ENCODE results near the gene GALNT9.

Gene GALNT9

DNA sequence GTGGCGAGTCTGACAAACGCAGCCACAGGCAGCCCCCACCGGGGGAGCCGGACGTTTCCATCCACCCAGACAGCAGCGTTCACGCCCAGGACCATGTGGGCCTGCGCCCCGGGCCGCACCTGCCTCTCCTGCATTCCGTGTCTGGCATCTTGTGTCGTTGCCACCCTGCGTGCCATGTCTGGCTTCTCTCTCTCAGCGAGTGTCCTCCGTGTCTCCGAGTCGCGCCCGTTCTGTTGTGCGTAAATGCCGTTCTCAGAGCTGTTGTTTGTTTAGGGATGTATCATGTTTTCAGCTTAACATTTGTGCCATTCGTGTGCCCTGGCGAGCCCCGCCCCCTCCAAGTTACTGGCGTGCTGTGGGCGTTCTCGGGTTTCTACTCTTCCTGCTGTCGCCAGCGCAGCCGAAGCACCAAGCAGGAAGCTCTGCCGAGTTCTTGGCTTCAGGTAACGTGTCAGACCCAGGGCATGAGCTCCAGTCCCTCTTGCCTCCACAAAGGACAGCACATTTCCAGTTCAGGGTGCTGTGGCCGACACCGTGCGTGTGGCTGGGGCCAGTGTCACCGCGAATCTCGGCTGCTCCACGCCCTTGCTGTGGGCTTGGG lies 150.5 kb downstream of the GALNT9 start:
- DNase-seq: no peak

DNA sequence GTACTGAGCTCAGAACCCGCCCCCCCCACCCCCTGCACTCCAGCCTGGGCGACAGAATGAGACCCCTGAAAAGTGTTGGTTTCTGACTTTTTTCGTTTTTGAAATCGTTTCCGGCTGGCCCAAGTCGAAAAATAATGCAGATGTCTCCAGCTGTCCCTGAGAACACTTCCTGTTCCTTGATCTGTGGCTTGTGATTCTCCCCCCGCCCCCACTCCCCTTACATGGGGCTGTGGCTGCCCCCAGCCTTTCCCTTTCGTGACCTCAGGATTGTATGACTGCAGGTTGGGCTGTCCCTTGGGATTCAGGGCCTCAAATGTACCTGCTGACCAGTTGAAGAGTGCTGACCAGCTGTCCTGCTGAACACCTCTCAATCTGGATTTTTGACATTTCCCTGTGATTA lies 151.1 kb downstream of the GALNT9 start:
- no peak for DNase-seq

DNA sequence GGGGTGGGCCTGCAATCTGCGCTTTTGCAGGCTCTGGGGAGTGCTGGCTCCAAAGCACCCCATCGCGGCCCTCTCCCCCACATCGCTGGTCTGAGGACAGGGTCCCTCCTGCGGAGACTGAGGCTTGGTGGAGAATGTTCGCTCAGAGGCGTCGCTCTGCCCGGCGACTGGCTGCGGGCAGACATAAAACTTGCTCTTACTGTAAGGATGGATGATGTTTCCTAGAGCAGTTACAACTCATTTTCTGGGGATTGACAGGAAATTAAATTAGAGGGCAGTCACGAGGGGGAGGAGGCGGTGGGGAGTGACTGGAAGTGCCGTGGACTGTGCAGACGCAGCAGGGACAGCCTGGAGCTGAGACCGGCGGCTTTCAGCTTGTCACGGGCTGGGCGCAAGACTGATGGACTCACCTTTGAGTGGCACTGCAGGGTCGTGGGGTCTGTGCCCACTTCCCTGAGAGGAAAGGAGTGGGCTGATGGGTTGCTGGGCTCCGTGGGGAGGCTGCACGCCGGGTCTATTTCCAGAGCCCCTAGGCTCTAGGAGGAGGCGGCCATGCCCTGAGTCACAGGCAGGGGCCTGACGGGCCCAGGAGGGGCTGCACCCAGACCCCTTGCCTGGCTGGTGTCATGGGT lies 152.4 kb downstream of the GALNT9 start:
- no peak for DNase-seq

DNA sequence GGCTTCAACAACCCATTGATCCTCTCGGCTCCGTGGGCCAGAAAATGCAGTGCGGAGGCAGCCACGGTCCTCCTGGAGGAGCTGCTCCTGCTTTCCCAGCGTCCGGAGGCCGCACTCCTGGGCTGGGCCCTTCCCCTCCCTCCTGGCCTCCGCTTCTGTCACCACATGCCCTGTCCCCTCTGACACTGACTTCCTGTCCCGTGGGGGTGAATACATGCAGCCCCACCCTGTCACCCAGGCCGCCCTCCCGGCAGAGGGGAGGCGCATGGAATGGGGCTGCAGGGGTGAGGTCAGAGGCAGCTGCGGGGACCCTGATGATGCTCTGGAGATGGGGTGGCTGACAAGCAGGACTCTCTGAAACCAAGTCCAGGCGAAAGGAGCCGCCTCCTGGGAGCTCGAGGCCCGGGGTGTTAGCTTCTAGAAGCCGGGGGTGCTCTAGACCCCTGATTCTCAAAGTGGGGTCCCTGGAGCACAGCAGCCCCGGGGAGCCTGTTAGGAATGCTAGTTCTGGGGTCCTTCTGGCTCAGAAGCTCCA lies 152.9 kb downstream of the GALNT9 start:
- DNase-seq: no peak

DNA sequence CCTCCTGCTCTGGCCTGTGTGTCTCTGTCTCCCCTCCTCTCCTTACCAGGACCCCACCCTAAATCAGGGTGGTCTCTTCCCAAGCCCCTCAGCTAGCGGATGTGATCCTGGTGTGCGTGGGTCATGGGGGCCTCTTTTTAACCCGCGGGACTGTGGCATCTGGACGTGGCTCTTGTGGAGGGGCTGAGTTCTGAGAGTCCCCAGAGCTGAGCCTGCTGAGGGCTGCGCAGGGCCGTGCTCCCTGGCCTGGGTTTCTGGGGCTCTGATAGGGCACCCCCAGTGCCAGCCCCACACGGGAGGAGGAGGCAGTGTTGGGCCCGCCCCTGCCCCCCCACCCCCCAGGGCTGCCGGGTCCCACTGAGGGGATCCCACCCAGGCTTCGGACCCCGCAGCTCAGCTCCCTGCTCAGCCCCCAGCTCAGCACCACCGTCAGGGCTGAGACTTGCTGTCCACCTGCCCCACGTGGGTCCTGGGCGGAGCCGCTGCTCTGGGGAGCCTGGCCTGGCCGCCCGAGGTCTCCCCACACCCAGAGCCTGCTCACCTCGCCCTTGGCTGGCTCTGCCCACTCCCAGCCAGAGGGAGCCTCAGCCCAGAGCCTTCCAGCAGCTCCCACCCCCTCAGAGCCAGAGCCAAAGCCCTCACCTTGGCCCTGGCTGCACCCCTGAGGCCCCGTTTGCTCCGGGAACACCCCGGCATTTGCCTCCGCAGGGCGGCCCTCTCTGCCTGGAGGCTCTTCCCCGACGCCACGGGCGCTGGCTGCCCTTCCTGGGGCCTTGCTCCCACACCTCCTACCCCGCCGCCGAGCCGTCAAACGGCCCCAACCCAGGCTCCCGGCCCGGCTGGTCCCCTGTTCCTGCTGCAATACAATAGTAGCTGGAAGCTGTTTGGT lies 153.6 kb downstream of the GALNT9 start:
- no peak for DNase-seq

DNA sequence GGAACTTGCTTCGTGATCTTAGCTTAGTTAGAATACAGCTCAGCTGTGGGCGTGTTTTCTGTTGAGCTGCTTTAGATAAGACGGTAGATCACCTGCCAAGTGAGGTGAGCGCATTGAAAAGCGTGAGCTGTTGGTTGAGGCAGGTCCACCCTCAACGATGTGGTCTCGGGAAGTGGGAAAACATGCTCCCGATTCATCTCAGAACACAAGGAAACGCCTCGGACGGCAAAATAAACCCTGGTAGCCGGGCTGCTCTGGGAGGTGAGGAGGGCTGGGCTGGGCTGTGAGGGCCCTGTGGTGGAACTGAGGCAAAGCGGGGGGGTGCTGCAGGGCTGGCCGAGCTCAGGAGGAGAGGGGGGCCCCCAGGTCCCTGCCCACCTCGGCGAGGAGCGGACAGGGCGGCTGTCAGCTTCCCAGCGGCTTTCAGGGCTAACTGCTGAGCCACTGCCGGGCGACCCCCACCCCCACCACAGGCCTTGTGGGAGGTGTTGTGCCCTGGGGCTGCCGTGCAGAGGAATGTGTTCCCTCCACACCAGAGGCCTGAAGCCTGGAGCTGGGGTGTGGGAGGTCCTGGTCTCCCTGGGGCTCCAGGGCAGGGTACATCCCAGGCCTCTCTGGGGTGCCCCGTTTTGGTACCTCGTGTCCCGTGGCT lies 154.4 kb downstream of the GALNT9 start:
- DNase-seq: no peak

DNA sequence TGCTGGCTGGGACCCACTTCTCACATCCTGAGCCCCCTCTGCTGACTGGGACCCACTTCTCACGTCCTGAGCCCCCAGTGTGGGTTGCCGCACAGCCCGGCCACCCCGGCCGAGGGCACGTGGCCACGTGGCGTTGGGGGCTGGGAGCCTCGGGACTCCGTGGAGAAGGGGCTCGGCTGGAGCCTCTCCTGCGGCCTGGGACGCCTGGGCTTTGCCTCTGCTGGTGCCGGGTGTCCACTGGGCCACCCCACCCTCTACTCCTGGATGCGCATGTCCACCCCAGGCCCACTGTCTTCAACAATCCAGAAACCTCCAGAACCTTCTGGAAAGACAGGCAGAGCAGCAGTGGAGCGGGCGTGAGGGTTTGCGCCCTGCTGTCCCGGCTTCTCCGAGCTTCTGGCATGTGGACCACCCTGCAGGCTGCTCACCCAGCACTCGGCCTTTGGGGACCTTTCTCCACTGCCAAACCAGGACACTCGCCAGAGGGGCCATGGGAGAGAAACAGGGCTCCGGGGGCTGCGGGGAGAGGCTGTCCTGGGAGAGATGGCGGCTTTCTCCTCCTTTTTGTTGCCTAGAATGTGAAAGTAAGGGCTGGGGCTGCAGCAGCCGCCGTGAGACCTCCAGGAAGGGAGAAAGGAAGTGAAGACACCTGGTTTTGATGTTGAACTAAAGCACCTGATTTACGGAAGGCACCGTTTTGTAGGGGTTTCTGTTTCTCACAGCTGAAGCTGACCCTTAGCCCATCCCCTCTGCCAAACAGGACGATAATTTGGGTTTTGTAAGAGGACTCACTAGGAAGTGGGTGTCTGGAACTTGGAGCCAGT lies 155.2 kb downstream of the GALNT9 start:
- no peak for DNase-seq

DNA sequence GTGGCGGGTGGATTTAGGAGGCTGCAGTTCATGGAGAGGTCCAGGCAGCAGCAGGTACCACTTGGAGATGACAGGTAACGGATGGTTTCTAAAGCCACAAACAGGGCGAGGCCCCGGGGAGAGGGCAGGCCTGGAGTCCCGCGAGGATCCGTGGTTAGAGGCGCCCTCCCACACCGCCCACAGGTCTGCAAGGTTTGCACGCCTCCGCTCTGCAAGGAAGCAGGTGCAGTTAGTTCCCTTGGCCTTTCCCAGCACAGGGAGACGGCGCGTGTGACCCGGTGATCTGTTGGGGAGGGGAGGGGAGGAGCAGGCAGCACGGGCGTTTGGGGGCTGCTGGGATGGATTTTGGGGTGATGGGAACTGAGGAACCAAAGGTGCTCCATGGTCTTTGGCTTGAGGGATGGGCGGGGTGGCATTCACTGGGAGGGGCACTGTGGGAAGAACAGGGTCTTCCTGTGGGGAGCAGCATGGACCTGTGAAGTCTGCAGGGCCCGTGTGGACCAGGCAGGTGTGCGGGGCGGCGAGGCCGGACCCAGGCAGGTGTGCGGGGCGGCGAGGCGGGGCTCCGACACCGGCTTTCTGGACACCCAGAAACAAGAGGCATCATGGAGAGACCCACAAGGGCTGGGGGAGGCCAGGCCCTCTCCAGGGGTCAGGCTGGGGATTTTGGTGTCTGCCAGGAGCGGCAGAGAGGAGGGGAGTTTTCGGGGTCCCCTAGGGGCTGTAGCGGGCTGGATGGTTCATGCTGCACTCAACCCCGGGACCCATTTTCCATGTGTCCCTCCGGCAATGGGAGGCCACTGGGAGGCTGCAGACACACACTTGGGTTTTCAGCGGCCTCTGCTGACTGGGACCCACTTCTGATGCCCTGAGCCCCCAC lies 156.0 kb downstream of the GALNT9 start:
- DNase-seq: no peak

DNA sequence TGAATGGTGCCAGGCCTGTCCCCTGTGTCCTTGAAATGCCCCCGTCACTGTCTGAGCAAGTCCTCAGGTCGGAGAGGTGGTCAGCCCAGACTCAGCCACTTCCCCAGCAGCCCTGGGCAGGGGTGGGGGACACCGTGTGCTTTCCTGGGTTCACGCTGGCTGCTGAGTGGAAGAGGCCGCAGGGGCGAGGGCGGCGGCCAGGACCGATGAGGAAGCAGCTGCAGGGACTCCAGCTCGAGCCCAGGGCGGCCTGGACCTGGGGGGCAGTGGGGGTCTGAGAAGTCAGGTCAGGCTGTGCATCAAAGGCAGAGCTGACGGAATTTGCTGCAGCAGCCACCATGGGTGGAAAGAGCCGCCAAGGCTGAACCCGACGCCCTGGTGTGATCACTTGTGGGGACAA lies 156.8 kb downstream of the GALNT9 start:
- DNase-seq: no peak

DNA sequence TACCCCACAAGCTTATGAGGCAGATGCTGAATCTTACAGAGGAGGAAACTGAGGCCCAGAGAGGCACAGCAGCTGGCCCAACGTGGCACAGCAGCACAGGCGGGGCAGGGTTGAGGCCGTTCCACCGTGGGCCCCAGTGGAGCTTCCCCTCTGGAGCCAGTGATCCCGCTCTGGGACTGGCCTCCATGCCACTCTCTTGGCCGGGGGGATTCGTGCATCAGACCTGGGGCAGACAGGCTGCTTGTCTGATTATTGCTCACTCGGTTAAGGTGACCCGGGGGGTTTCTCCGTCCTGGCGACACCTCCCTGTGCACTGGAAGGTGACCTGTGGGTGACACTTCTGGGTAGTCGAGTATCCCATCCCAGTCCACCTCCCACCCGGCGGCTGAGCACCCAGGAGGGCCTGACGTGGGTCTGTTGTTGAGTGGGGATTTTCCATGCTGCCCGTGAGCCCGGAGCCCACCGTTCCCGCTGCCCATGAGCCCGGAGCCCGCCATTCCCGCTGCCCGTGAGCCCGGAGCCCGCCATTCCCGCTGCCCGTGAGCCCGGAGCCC lies 157.3 kb downstream of the GALNT9 start:
- no peak for DNase-seq

DNA sequence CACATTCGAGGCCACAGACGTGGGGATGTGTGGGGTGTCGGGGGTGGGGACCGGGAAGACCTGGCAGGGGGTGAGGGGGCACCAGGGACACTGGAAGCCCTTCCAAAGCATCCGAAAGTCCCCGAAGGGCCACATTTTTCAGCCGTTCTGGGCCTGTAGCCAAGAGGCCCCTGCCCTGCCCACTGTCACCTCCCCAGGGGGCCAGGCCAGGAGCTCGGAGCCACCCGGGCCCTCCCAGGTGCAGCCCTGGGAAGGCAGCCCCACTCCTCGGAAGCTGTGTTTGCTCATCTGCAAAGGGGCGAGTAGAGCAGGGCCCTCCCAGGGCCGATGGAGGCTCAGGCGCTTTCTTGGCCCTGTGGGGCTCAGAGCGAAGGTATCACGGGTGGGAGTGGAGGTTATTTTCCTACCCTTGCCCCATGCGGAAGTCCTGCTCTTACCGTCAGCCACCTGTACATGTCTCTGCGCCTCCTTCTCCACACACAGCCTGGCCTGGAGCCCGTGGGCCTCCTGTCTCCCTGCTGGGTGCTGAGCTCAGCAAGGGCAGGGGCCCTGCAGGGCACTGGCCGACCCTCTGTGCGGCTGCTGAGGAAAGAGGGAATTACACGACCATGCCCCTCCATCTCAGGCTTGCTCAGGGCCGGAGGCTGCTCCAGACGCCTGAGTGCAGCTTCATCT lies 158.0 kb downstream of the GALNT9 start:
- DNase-seq: peak; percentile 4

DNA sequence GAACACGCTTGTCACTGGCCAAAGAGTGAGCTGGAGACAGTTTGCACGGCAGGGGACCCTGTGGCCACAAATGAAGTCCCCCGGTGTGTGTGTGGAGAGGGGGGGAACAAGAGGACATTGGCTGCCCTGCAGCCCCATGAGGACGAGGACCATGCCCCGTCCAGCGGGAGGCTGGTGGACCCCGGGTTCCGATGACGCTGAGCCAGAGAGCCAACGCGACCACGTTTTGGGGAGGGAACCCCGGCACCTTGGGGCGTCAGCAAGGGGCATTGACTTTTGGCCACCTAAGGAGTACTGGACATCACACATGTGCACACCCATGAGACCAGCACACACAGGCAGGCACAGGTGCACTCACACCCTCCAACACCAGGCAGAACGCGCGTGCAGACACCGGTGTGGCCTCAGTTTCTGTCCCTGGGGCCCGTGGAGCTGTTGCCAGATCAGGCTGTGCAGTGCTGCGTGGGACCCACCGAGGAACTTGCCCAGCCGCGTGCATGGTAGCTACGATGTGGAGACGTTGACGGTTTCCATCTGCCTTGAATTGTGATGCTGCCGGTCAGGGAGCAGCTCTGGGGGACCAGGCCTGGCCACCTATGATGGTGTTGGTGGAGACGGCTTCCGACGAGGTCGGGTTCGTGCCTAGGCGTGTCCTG lies 158.6 kb downstream of the GALNT9 start:
- DNase-seq: no peak

DNA sequence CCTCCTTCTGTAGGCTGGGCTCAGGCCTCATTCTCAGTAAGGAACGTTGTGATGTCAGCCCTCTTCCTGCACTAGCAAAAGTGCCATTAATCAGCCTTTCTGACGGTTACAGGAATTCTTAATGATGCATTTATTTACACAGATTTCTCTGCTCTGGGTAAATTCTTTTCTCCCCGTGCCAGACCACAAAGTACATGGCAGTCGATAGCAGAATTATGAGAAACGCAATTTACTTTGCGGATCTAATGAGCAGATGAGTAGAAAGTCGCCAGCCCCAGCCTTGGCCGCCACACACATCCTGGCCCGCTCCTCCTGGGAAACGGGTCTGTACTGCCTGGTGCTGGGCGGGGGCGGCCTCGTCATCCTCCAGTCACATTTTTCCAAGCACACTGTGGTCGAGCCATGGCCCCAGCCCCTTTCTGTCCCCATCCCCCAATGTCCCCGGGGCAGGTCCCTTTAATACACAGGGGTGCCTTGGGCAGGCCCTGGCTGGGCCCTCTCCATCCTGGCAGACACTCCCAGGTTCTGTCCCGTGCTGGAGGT lies 159.2 kb downstream of the GALNT9 start:
- DNase-seq: no peak

DNA sequence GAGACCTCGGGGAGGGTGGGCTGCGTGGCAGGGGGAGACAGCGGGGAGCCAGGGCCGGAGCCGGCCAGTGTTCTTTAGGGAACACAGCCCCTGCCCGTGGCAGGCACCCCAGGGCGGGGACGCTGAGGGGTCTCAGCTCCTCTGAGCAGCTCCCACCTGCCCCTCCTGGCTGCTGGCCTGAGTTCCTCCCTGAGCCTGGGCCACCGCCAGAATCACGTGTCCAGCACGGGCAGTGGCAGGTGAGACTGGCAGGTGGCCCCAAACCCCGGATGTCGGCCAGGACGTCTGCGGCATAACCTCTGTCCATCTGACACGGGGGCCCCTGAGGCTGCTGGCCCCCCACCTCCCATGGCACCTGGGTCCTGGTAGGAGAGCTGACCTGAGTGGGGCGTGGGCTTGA lies 160.0 kb downstream of the GALNT9 start:
- no peak for DNase-seq

DNA sequence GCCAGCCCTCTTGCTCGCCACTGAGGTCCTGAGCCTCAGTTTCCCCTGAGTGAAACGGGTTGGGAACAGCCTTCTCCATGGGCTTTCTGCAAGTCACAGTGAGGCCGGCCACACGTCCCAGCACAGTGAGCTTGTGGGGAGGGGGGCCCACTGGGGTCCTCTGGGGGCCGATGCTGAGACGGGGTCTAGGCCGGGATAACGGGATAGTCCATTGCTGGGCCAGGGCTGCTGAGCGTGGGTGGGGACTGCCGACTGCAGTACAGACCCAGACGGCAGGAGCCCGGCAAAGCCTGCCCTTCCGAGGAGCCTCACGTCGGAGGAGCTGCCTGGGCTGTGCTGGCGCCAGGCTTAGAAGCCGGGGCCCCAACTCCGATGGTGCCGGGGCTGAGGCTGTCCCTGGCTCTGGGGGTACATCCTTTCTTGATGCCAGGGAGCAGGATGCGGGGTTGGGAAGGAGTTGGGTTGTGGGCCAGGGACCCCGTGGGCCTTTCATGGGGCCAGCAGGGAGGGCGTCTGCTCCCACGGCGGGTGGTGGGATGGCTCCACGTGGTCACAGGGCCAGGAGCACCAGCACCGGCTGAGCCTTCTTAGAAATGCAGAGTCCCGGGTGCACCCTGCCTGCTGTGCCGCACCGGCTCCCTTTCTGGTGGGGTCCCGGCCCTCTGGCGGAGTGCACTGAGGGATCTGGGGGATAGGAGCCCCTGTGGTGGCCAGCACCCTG lies 160.9 kb downstream of the GALNT9 start:
- DNase-seq: no peak

DNA sequence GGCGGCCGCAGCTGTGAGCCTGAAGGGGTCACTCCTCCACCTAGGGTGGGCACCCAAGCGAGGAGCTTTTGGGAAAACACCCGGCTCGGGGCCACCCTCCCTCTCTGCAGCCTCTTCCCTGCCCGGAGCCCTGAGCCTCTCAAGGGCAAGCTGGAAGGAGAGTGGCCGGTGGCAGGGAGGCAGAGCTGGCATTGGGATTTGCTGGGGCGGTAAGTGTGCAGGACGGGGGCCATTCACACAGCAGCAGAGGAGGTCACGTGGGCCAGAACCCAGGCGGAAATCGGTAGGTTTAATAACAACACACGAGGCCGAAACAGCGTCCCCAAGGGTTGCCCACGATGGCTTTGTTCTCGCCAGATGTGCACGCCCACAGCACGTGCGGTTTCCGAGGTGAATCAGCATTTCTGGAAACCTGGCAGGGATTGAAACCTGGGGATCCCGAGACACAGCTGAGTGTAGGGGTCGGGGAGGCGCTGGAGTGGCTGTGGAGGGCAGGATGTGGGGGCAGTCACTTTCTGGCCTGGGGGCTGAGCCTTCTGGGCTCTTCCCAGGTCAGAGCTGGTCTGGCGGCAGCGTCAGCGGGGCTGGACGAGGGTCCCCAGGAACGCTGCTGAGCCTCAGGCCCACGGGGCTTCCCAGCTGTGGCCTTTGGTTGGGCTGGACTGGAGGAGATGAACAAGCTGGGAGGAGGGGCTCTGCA lies 161.6 kb downstream of the GALNT9 start:
- no peak for DNase-seq

DNA sequence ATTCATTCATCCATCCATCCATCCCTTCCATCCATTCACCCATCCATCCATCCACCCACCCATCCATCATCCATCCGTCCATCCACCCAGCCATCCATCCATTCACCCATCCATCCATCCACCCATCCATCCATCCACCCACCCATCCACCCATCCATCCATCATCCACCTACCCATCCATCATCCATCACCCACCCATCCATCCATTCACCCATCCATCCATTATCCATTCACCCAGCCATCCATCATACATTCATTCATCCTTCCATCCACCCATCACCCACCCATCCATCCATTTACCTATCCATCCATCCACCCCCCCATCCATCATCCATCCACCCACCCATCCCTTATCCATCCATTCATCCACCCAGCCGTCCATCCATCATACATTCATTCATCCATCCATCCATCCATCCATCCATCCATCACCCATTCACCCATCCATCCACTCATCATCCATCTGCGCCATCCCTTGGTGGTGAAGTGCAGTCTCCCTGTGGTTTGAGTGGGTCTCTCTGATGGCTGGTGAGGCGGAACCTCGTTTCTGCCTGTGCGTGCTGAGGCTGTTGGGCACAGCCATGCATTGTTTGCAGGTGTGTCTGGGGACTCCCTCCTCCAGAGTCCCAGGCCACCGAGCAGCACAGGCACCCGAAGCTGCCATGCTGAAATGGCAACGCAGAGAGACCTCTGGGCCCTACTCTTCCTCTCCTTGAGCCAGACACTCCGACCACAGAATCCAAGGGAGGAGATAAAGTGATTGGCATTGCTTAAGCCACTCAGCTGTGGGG lies 162.4 kb downstream of the GALNT9 start:
- DNase-seq: no peak
